Testis (tissue), 3 donors: ENCODE results near the gene LPP. TPM values are rescaled to one million over a fixed set of nuclear protein-coding genes. Genes with fewer than 3 reads are reported as not detected.

ENCODE experiments used
- DNase-seq: peaks from one replicate; pipeline ENCODE4 v3.0.0-alpha.2; 2019
- H3K27ac ChIP-seq, 2 donors: fragments of 200-600 bp; sonication (generic); one replicate each; pipeline ENCODE4 v1.5.1; 2019
- H3K27me3 ChIP-seq: fragments of 200-600 bp; sonication (generic); one replicate; pipeline ENCODE4 v1.5.1; 2019
- H3K36me3 ChIP-seq: fragments of 200-600 bp; sonication (generic); one replicate; pipeline ENCODE4 v1.5.1; 2017; ENCODE audit warnings: low read depth; ENCODE audit errors: missing control alignments
- H3K4me1 ChIP-seq: fragments of 200-600 bp; sonication (generic); one replicate; pipeline ENCODE4 v1.5.1; 2019
- H3K4me3 ChIP-seq, 2 donors: fragments of 200-600 bp; sonication (generic); one replicate each; pipeline ENCODE4 v1.5.1; 2017 to 2019
- H3K9me3 ChIP-seq: fragments of 200-600 bp; sonication (generic); one replicate; pipeline ENCODE4 v1.5.1; 2017
- POLR2A ChIP-seq: fragments of 450-650 bp; IDR thresholded peaks from one replicate; pipeline ENCODE4 v1.6.1; 2017; ENCODE audit warnings: antibody characterized with exemption, mild to moderate bottlenecking, moderate library complexity
- WGBS, 2 donors: methylation state at CpG; one replicate each; pipeline ENCODE4 v1.1.5; 2018; 5-methylcytosine and 5-hydroxymethylcytosine counted together
- intact Hi-C: fragments of 100-400 bp; cut with DNase I; formaldehyde crosslinking; loops from one replicate; pipeline ENCODE4 v1.15.1; 2023; ENCODE audit warnings: low total_unique reads
- polyA plus RNA-seq: library from polyadenylated mRNA; stranded (reverse); fragments of 350-450 nt; fragmentation: Illumina TruSeq; extraction: RNeasy Lipid Tissue Mini Kit (QIAGEN cat#74804); gene quantifications from one replicate; pipeline ENCODE4 v1.2.3, GENCODE V29; 2014; ENCODE audit warnings: low read depth, low replicate concordance; ENCODE audit not compliant: insufficient read depth
- total RNA-seq, 2 donors: library from RNA; depleted of rRNA; stranded (reverse); fragments of >200 nt; gene quantifications; one replicate each; pipeline ENCODE4 v1.2.3, GENCODE V29; 2016
- TF ChIP-seq, protein P1 (sequence below), 3 experiments: fragments of 450-650 bp in 2 of 3; fragments of 200-600 bp in 1 of 3; sonication (generic) in 1 of 3; IDR thresholded peaks; one replicate each; pipeline ENCODE4 v1.5.1; 2016 to 2019; ENCODE audit warnings: antibody characterized with exemption in 3 of 3, mild to moderate bottlenecking in 2 of 3, moderate library complexity in 1 of 3

Gene LPP
- total and polyA plus RNA-seq, 3 donors from 2014 or later: 89.9 to 135 (median 132) TPM

DNA sequence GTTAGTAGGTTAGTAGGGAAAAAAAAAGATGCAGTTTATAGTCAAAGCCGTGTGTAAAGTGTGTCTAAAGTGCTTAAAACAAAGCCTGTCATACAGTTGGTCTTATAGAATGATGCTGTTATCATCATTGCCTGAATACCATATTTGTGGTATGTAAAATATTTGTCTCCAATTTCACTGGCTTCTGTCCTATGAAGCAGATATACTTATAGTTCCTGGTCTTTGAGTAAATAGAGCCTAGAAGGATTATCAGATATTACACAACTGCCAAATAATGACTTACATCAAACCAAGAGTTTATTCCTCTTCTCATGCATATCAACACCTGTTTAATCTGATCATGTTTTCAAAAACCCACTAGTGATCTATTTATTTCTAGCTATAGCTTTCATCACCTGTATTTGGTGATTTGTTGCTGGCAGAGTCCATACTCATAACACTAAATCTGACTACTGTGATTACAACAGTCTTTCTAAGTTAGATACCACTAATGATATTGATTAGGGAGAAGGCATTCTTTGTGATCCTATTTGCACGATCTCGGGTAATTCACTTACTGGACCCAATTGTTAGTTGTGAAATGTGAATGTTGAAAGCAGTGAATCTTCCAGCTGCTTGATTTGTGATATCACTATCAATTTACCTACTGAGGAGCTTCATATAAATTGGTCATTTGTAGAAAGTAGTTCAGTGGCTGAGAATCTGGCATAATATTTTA is 413.7 kb downstream of the LPP start:
- no peaks in the 10 kb centered on the region for H3K36me3 ChIP-seq
- H3K9me3 ChIP-seq: no peaks in the 10 kb centered on the region
- DNase-seq: no peak
- TF ChIP-seq POLR2A: no peak
- TF ChIP-seq, protein P1, sequence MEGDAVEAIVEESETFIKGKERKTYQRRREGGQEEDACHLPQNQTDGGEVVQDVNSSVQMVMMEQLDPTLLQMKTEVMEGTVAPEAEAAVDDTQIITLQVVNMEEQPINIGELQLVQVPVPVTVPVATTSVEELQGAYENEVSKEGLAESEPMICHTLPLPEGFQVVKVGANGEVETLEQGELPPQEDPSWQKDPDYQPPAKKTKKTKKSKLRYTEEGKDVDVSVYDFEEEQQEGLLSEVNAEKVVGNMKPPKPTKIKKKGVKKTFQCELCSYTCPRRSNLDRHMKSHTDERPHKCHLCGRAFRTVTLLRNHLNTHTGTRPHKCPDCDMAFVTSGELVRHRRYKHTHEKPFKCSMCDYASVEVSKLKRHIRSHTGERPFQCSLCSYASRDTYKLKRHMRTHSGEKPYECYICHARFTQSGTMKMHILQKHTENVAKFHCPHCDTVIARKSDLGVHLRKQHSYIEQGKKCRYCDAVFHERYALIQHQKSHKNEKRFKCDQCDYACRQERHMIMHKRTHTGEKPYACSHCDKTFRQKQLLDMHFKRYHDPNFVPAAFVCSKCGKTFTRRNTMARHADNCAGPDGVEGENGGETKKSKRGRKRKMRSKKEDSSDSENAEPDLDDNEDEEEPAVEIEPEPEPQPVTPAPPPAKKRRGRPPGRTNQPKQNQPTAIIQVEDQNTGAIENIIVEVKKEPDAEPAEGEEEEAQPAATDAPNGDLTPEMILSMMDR (IDR thresholded peaks at IDR 0.05): no peak
- intact Hi-C loops: no loop called here
- H3K4me1 ChIP-seq: no peaks in the 10 kb centered on the region
- 89 to 90% methylated on average over 3 of the region's 3 CpGs for WGBS, 2 donors
- no peaks in the 10 kb centered on the region for H3K27me3 ChIP-seq
- no peak overlapping the region for H3K4me3 ChIP-seq
- H3K27ac ChIP-seq: no peak overlapping the region

DNA sequence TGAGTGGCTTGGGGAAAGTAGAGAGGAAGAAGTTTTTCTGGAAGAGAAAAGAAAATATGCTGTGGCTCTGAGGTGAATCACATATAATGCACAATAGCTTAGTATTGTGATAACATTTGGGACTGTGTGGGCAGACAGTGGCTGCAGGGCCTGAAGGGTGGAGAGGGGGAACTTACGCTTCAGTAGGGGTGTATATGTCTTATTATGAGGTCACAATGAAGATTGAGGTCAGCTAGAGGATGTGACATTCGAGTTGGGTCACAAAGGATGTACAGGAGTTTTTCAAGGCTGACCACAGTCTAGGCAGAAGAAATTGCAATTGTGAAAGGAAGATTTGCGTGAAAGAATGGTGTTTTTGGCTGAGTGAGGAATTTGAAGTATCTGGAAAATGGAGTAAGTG is 414.8 kb downstream of the LPP start:
- H3K4me3 ChIP-seq: no peak overlapping the region
- 85 to 90% methylated on average over 3 of the region's 3 CpGs for WGBS, 2 donors
- no peaks in the 10 kb centered on the region for H3K27me3 ChIP-seq
- no peaks in the 10 kb centered on the region for H3K9me3 ChIP-seq
- H3K27ac ChIP-seq: no peak overlapping the region
- intact Hi-C loops: no loop called here
- H3K4me1 ChIP-seq: no peaks in the 10 kb centered on the region
- TF ChIP-seq POLR2A: no peak
- TF ChIP-seq, protein P1 (IDR thresholded peaks at IDR 0.05): no peak
- no peaks in the 10 kb centered on the region for H3K36me3 ChIP-seq
- no peak for DNase-seq

DNA sequence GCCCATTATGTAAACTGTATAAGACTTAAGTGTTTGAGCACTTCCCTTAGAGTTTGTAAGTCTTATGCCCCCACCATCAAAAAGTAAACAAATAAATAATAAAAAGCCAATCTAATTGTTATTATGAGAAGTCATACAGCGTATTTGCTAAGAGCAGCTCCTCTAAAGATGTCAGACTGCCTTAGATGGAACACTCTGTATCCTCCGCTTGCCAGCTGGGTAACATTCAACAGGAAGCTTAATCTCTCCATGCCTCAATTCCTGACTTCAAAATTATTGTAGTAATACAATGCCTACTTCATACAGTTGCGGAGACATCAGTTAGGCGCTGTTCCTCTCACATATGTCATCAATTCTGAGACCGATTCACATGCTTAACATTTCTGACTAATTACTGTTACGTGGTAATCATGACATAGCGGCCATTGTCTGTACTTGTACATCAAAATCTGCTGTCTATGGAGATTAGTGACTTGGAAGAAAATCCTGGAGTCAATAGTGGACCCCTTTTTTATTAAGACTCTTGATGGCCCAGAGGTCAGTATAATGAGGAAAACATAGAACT is 417.7 kb downstream of the LPP start:
- Histone ChIP-seq H3K4me3 (no peak overlapping the region), H3K27ac (no peak overlapping the region), H3K36me3 (no peaks in the 10 kb centered on the region), H3K27me3 (no peaks in the 10 kb centered on the region), H3K4me1 (no peaks in the 10 kb centered on the region), H3K9me3 (no peaks in the 10 kb centered on the region)
- DNase-seq: peak; percentile 52
- TF ChIP-seq, protein P1 (IDR thresholded peaks at IDR 0.05): no peak
- TF ChIP-seq POLR2A: no peak
- WGBS, 2 donors: 87 to 90% methylated on average over 7 of the region's 7 CpGs
- intact Hi-C loops: no loop called here

DNA sequence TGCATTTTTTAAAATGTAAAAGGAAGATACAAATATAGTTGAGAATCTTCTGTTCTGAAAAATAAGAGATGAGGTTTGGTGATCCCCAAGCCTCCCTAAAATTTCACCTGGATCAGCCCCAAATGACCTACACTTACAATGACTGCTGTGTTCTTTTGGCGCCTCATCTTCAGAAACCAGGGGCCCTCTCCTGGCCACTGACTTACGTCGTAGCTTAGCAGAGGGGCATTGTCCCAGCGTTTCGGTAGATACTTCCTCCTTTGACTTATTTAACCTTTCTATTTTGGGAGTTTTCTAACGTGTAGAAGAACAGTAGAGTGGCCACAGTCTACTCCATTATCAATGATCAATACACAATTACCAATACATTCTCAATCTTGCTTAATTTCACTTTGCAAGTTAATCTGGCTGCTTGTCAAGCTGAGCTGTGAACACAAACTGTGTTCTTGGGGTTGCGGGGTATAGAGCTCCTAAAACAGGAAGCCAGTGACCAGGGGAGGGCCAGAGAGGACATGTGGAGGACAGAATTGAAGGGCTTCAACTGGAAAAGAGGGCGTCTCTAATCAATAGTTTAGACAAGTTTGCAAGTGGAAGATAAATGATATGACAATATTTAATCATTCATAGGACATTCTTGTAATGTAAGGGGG is 419.5 kb downstream of the LPP start:
- Histone ChIP-seq H3K9me3 (no peaks in the 10 kb centered on the region), H3K4me3 (no peak overlapping the region), H3K27me3 (no peaks in the 10 kb centered on the region), H3K27ac (no peak overlapping the region), H3K36me3 (no peaks in the 10 kb centered on the region), H3K4me1 (peaks cover 2% of the 10 kb centered on the region)
- TF ChIP-seq POLR2A: no peak
- TF ChIP-seq, protein P1 (IDR thresholded peaks at IDR 0.05): no peak
- 81 to 84% methylated on average over 8 of the region's 8 CpGs for WGBS, 2 donors
- intact Hi-C loops: no loop called here
- no peak for DNase-seq
